HepG2 (cell line): ENCODE data around the gene PHYHIPL. TPM values are rescaled to one million over a fixed set of nuclear protein-coding genes. Genes with fewer than 3 reads are reported as not detected.

Source experiments
- AGO2 ChIP-seq: fragments of 200-400 bp; formaldehyde crosslinking; optimal IDR thresholded peaks from 2 replicates; pipeline ENCODE3; 2017; ENCODE audit warnings: mild to moderate bottlenecking, low read depth, low read length, moderate library complexity
- CREM ChIP-seq, 2 experiments: sonication (generic) in 1 of 2; formaldehyde crosslinking in 1 of 2; IDR thresholded peaks; 2 replicates each; pipeline versions ENCODE4 v1.4.0 to v1.6.1; 2016 to 2020; ENCODE audit warnings: antibody characterized with exemption in 1 of 2, mild to moderate bottlenecking in 1 of 2, missing genetic modification reagents in 1 of 2
- HDAC6 ChIP-seq: fragments of 200-600 bp; sonication (generic); IDR thresholded peaks from 2 replicates; pipeline ENCODE4 v1.7.0; 2017; ENCODE audit warnings: mild to moderate bottlenecking, antibody characterized with exemption, low read length, low read depth
- HOXA7 ChIP-seq: sonication (generic); formaldehyde crosslinking; IDR thresholded peaks from 2 replicates; pipeline ENCODE4 v1.8.1; 2022; ENCODE audit warnings: mild to moderate bottlenecking, missing genetic modification reagents, moderate library complexity
- KDM5A ChIP-seq: fragments of 200-600 bp; sonication (generic); IDR thresholded peaks from 2 replicates; pipeline ENCODE4 v1.7.0; 2018; ENCODE audit warnings: antibody characterized with exemption, mild to moderate bottlenecking, low read length, borderline replicate concordance
- MEIS2 ChIP-seq: sonication (generic); formaldehyde crosslinking; IDR thresholded peaks from 2 replicates; pipeline ENCODE4 v1.9.0; 2021; ENCODE audit warnings: mild to moderate bottlenecking, missing genetic modification reagents
- MXI1 ChIP-seq: IDR thresholded peaks from 3 replicates; pipeline ENCODE4 v1.6.1; 2012; ENCODE audit warnings: low read depth, low read length, inconsistent platforms, borderline replicate concordance
- MYNN ChIP-seq: sonication (generic); formaldehyde crosslinking; IDR thresholded peaks from 2 replicates; pipeline ENCODE4 v1.4.0; 2020; ENCODE audit warnings: mild to moderate bottlenecking, low read depth, missing genetic modification reagents
- RARA ChIP-seq: IDR thresholded peaks from 2 replicates; pipeline ENCODE4 v1.6.1; 2016; ENCODE audit warnings: missing genetic modification reagents, missing compliant biosample characterization
- RCOR2 ChIP-seq: IDR thresholded peaks from 2 replicates; pipeline ENCODE4 v1.6.1; 2016; ENCODE audit warnings: missing biosample characterization, missing genetic modification reagents
- SIN3A ChIP-seq: IDR thresholded peaks from 2 replicates; pipeline ENCODE4 v1.6.1; 2011; ENCODE audit warnings: low read depth, mild to moderate bottlenecking, control low read depth, low read length, borderline replicate concordance
- SMC3 ChIP-seq: IDR thresholded peaks from 2 replicates; pipeline ENCODE4 v1.6.1; 2011; ENCODE audit warnings: low read length, improper control_type of control experiment
- XRCC5 ChIP-seq: fragments of 200-400 bp; formaldehyde crosslinking; optimal IDR thresholded peaks from 2 replicates; pipeline ENCODE3; 2017; ENCODE audit warnings: mild to moderate bottlenecking, low read length
- ZFX ChIP-seq: sonication (generic); formaldehyde crosslinking; IDR thresholded peaks from 2 replicates; pipeline ENCODE4 v1.4.0; 2020; ENCODE audit warnings: mild to moderate bottlenecking, low read depth, missing genetic modification reagents, moderate library complexity
- ZNF10 ChIP-seq: sonication (generic); formaldehyde crosslinking; IDR thresholded peaks from 2 replicates; pipeline ENCODE4 v1.4.0; 2020; ENCODE audit warnings: mild to moderate bottlenecking, low read depth, missing genetic modification reagents, borderline replicate concordance
- ZNF329 ChIP-seq: sonication (generic); formaldehyde crosslinking; IDR thresholded peaks from 2 replicates; pipeline ENCODE4 v1.9.0; 2021; ENCODE audit warnings: low read depth, mild to moderate bottlenecking, missing genetic modification reagents
- ZNF431 ChIP-seq: sonication (generic); formaldehyde crosslinking; IDR thresholded peaks from 2 replicates; pipeline ENCODE4 v1.9.0; 2022; ENCODE audit warnings: missing genetic modification reagents, low read depth, mild to moderate bottlenecking, borderline replicate concordance
- ZNF432 ChIP-seq: sonication (generic); formaldehyde crosslinking; IDR thresholded peaks from 2 replicates; pipeline ENCODE4 v1.5.0; 2020; ENCODE audit warnings: missing genetic modification reagents, mild to moderate bottlenecking, borderline replicate concordance
- ZNF562 ChIP-seq: sonication (generic); formaldehyde crosslinking; IDR thresholded peaks from 2 replicates; pipeline ENCODE4 v1.8.0; 2022; ENCODE audit warnings: missing genetic modification reagents, borderline replicate concordance
- ZNF670 ChIP-seq: sonication (generic); formaldehyde crosslinking; IDR thresholded peaks from 2 replicates; pipeline ENCODE4 v1.8.0; 2022; ENCODE audit warnings: mild to moderate bottlenecking, missing genetic modification reagents, borderline replicate concordance
- ZNF749 ChIP-seq: sonication (generic); formaldehyde crosslinking; IDR thresholded peaks from 2 replicates; pipeline ENCODE4 v1.8.0; 2022; ENCODE audit warnings: mild to moderate bottlenecking, missing genetic modification reagents, moderate library complexity, borderline replicate concordance
- ZSCAN20 ChIP-seq: sonication (generic); formaldehyde crosslinking; IDR thresholded peaks from 2 replicates; pipeline ENCODE4 v1.4.0; 2020; ENCODE audit warnings: missing genetic modification reagents, mild to moderate bottlenecking, borderline replicate concordance
- polyA plus RNA-seq, 8 experiments: library from polyadenylated mRNA; depleted of rRNA in 3 of 8; stranded (reverse) in 7 of 8; unstranded in 1 of 8; fragments of >200 nt; fragmentation: Illumina TruSeq in 4 of 8; extraction: Trizol in 4 of 8; gene quantifications; 2 replicates each; pipeline versions ENCODE4 v1.2.1 to v1.2.3, GENCODE V29; 2011 to 2016; ENCODE audit warnings: low read depth in 4 of 8, missing spikeins in 1 of 8, mixed read lengths in 1 of 8; ENCODE audit not compliant: insufficient read depth in 1 of 8
- total RNA-seq, 5 experiments: library from RNA; depleted of rRNA; stranded (reverse); fragments of >200 nt; fragmentation: Illumina TruSeq; extraction: Trizol; gene quantifications; 2 replicates each; pipeline ENCODE4 v1.2.3, GENCODE V29; 2016; ENCODE audit warnings: low read depth in 1 of 5
- TF ChIP-seq, protein P1 (sequence below): sonication (generic); formaldehyde crosslinking; IDR thresholded peaks from 2 replicates; pipeline ENCODE4 v1.5.0; 2020; ENCODE audit warnings: mild to moderate bottlenecking, missing genetic modification reagents, moderate library complexity
- TF ChIP-seq, protein P2 (sequence below): IDR thresholded peaks from 2 replicates; pipeline ENCODE4 v1.4.0; 2020; ENCODE audit warnings: mild to moderate bottlenecking, missing genetic modification reagents
- TF ChIP-seq, protein P3 (sequence below): sonication (generic); formaldehyde crosslinking; IDR thresholded peaks from 2 replicates; pipeline ENCODE4 v1.9.0; 2022; ENCODE audit warnings: low read depth, missing genetic modification reagents

The PHYHIPL gene
- total and polyA plus RNA-seq, 2 of the 13 experiments (the other 11 are each of a cell fraction or from before 2014, with no cell fraction given): 40.6 to 78.5 TPM

DNA sequence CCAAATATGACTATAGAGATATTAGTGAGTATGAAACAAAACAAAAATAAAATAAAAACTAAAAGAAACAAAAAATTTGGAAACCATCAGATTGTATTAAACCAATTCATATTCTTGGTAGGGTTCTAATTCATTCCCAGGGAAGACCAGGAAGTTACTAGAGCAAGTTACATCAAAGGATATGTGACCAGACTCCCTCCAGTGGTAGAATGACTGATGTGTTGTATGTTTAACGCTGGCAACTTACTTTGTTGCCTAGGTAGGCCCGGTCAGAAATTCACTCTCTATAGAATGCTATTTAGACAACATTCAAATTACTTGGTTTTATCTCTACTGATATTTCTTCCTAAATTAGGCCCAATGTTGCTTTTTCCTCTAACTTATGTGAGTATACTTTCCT lies 5.2 kb downstream of the PHYHIPL start (continued):
- TF ChIP-seq CREM (IDR thresholded peaks at IDR 0.05) (0 out of 2 replicates have a peak, but pooled peaks have one; percentile 15), CREM (CRISPR knock-in tag; IDR thresholded peaks at IDR 0.05) (no peak), HDAC6 (no peak), MYNN (CRISPR knock-in tag) (no peak), ZNF432 (CRISPR knock-in tag) (no peak), ZNF670 (no peak), MXI1 (no peak), ZNF431 (CRISPR knock-in tag) (no peak), AGO2 (no peak), SIN3A (no peak), MEIS2 (CRISPR knock-in tag) (no peak), ZSCAN20 (CRISPR knock-in tag) (no peak), ZNF10 (no peak), HOXA7 (CRISPR knock-in tag) (no peak), RARA (CRISPR knock-in tag) (no peak), ZNF562 (CRISPR knock-in tag) (no peak), XRCC5 (no peak), RCOR2 (CRISPR knock-in tag) (no peak), ZFX (CRISPR knock-in tag) (peak; percentile 42; the same call in 1 of the 2 replicates), ZNF329 (no peak), SMC3 (peak; percentile 95), ZNF749 (CRISPR knock-in tag) (no peak), KDM5A (no peak)
- TF ChIP-seq, protein P1, sequence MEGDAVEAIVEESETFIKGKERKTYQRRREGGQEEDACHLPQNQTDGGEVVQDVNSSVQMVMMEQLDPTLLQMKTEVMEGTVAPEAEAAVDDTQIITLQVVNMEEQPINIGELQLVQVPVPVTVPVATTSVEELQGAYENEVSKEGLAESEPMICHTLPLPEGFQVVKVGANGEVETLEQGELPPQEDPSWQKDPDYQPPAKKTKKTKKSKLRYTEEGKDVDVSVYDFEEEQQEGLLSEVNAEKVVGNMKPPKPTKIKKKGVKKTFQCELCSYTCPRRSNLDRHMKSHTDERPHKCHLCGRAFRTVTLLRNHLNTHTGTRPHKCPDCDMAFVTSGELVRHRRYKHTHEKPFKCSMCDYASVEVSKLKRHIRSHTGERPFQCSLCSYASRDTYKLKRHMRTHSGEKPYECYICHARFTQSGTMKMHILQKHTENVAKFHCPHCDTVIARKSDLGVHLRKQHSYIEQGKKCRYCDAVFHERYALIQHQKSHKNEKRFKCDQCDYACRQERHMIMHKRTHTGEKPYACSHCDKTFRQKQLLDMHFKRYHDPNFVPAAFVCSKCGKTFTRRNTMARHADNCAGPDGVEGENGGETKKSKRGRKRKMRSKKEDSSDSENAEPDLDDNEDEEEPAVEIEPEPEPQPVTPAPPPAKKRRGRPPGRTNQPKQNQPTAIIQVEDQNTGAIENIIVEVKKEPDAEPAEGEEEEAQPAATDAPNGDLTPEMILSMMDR (CRISPR knock-in tag): peak; percentile 83
- TF ChIP-seq, protein P2, sequence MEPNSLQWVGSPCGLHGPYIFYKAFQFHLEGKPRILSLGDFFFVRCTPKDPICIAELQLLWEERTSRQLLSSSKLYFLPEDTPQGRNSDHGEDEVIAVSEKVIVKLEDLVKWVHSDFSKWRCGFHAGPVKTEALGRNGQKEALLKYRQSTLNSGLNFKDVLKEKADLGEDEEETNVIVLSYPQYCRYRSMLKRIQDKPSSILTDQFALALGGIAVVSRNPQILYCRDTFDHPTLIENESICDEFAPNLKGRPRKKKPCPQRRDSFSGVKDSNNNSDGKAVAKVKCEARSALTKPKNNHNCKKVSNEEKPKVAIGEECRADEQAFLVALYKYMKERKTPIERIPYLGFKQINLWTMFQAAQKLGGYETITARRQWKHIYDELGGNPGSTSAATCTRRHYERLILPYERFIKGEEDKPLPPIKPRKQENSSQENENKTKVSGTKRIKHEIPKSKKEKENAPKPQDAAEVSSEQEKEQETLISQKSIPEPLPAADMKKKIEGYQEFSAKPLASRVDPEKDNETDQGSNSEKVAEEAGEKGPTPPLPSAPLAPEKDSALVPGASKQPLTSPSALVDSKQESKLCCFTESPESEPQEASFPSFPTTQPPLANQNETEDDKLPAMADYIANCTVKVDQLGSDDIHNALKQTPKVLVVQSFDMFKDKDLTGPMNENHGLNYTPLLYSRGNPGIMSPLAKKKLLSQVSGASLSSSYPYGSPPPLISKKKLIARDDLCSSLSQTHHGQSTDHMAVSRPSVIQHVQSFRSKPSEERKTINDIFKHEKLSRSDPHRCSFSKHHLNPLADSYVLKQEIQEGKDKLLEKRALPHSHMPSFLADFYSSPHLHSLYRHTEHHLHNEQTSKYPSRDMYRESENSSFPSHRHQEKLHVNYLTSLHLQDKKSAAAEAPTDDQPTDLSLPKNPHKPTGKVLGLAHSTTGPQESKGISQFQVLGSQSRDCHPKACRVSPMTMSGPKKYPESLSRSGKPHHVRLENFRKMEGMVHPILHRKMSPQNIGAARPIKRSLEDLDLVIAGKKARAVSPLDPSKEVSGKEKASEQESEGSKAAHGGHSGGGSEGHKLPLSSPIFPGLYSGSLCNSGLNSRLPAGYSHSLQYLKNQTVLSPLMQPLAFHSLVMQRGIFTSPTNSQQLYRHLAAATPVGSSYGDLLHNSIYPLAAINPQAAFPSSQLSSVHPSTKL (CRISPR knock-in tag): peak; percentile 66
- TF ChIP-seq, protein P3, sequence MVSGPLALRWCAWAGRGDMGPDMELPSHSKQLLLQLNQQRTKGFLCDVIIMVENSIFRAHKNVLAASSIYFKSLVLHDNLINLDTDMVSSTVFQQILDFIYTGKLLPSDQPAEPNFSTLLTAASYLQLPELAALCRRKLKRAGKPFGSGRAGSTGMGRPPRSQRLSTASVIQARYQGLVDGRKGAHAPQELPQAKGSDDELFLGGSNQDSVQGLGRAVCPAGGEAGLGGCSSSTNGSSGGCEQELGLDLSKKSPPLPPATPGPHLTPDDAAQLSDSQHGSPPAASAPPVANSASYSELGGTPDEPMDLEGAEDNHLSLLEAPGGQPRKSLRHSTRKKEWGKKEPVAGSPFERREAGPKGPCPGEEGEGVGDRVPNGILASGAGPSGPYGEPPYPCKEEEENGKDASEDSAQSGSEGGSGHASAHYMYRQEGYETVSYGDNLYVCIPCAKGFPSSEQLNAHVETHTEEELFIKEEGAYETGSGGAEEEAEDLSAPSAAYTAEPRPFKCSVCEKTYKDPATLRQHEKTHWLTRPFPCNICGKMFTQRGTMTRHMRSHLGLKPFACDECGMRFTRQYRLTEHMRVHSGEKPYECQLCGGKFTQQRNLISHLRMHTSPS (CRISPR knock-in tag): no peak
